NCI-H524 (cell line): ENCODE data around the gene PAIP2.

Experiments
- DNase-seq, 2 experiments: peaks; one replicate each; lab custom pipeline; 2025; lab: John Stamatoyannopoulos, UW

PAIP2 gene

GRCh38 chr5:139410993-139411828, 69.6 kb downstream of the PAIP2 start:
- DNase-seq, result no peak

GRCh38 chr5:139413153-139413552, 71.5 kb downstream of the PAIP2 start:
- DNase-seq, result no peak

- DNase-seq, result no peak
These were observed 72.3 kb downstream of the PAIP2 start for GRCh38 chr5:139413963-139414362.

GRCh38 chr5:139414581-139415130, 73.0 kb downstream of the PAIP2 start:
- DNase-seq, result no peak

GRCh38 chr5:139415221-139415861, 73.7 kb downstream of the PAIP2 start:
- no peak for DNase-seq

GRCh38 chr5:139415869-139416268, 74.2 kb downstream of the PAIP2 start:
- DNase-seq, result no peak

- DNase-seq, result no peak
These were observed 75.0 kb downstream of the PAIP2 start for GRCh38 chr5:139416651-139417050.

- DNase-seq, result no peak
These were observed 75.6 kb downstream of the PAIP2 start for GRCh38 chr5:139417214-139417613.

GRCh38 chr5:139418793-139419192, 77.1 kb downstream of the PAIP2 start:
- DNase-seq, result no peak
